ENCODE results near the gene RGSL1.

Gene RGSL1

GRCh38 chr1:182580736-182581135 is 130.8 kb downstream of the RGSL1 start:
- DNase-seq (ENCODE audit: low read depth, low spot score) = no peak
- no peak overlapping the region for H3K4me3 ChIP-seq (ENCODE audit: low read depth, low read length)
- POLR2A ChIA-PET = no interaction called here
- TF ChIP-seq CTCF (IDR thresholded peaks at IDR 0.05; ENCODE audit: insufficient read depth, low read length, missing control alignments) = no peak
- CTCF ChIA-PET = interaction anchor here (1.1 to 4.4 kb wide), 3 partner anchors 14 to 21 kb away, joined by 5 to 17 read pairs (median 5); no protein-coding TSS in a partner anchor

DNA sequence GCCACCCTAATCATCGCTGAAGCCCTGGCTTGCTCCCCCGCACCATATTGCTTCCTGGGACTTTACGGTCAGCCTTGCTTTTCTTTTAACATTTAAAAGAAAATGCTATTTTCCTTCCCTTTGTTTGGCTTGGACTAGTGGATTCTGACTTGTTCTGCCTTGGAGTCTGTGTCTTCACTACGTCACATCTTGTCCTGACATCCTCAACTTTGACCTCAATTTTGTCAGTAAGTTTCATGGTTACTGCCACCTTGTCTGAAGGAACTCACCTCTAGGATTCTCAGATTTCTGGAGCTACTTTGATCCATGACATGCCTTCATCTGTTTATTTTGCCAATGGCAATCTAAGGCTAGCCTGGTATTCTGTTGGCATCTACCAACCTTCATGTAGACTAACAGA is 134.8 kb downstream of the RGSL1 start:
- TF ChIP-seq CTCF (IDR thresholded peaks at IDR 0.05; ENCODE audit: insufficient read depth, low read length, missing control alignments) = no peak
- DNase-seq (ENCODE audit: low read depth, low spot score) = no peak
- ChIA-PET CTCF (interaction anchor here (1.0 kb wide), 1 partner anchor 202 kb away, joined by 3 read pairs; no protein-coding TSS in a partner anchor), POLR2A (no interaction called here)
- no peak overlapping the region for H3K4me3 ChIP-seq (ENCODE audit: low read depth, low read length)

- TF ChIP-seq CTCF (IDR thresholded peaks at IDR 0.05; ENCODE audit: insufficient read depth, low read length, missing control alignments) = no peak
- no peak overlapping the region for H3K4me3 ChIP-seq (ENCODE audit: low read depth, low read length)
- POLR2A ChIA-PET = no interaction called here
- DNase-seq (ENCODE audit: low read depth, low spot score) = no peak
- CTCF ChIA-PET = no interaction called here
Measured at GRCh38 chr1:182586380-182586779, 136.4 kb downstream of the RGSL1 start.

- no peak overlapping the region for H3K4me3 ChIP-seq (ENCODE audit: low read depth, low read length)
- POLR2A ChIA-PET = no interaction called here
- TF ChIP-seq CTCF (IDR thresholded peaks at IDR 0.05; ENCODE audit: insufficient read depth, low read length, missing control alignments) = no peak
- CTCF ChIA-PET = interaction anchor here (1.2 to 23.1 kb wide), 3 partner anchors 8 to 199 kb away, joined by 4 to 997 read pairs (median 65); partner anchors contain the start of gene NPL
- no peak for DNase-seq (ENCODE audit: low read depth, low spot score)
Measured at GRCh38 chr1:182587093-182587492, 137.1 kb downstream of the RGSL1 start.

GRCh38 chr1:182587666-182588499 is 137.9 kb downstream of the RGSL1 start:
- no peak for DNase-seq (ENCODE audit: low read depth, low spot score)
- peak overlapping the region; percentile 73 for H3K4me3 ChIP-seq (ENCODE audit: low read depth, low read length)
- CTCF ChIA-PET = interaction anchor here (1.2 to 23.1 kb wide), 3 partner anchors 8 to 198 kb away, joined by 4 to 997 read pairs (median 65); partner anchors contain the start of gene NPL
- no peak for TF ChIP-seq CTCF (IDR thresholded peaks at IDR 0.05; ENCODE audit: insufficient read depth, low read length, missing control alignments)
- POLR2A ChIA-PET = no interaction called here

All from AG04449 (cell line).